22Rv1 (cell line): ENCODE data around the gene GLB1L2.

Experiments
- ZFX ChIP-seq: fragments of 450-650 bp; IDR thresholded peaks from 2 replicates; pipeline ENCODE4 v1.6.1; 2017; ENCODE audit warnings: antibody characterized with exemption, borderline replicate concordance
- TF ChIP-seq, protein P1 (sequence below): fragments of 450-650 bp; IDR thresholded peaks from 2 replicates; pipeline ENCODE4 v1.5.1; 2017; ENCODE audit warnings: mild to moderate bottlenecking

GRCh38 chr11:134312223-134312622 lies 19.6 kb upstream of the GLB1L2 start:
- TF ChIP-seq, protein P1, sequence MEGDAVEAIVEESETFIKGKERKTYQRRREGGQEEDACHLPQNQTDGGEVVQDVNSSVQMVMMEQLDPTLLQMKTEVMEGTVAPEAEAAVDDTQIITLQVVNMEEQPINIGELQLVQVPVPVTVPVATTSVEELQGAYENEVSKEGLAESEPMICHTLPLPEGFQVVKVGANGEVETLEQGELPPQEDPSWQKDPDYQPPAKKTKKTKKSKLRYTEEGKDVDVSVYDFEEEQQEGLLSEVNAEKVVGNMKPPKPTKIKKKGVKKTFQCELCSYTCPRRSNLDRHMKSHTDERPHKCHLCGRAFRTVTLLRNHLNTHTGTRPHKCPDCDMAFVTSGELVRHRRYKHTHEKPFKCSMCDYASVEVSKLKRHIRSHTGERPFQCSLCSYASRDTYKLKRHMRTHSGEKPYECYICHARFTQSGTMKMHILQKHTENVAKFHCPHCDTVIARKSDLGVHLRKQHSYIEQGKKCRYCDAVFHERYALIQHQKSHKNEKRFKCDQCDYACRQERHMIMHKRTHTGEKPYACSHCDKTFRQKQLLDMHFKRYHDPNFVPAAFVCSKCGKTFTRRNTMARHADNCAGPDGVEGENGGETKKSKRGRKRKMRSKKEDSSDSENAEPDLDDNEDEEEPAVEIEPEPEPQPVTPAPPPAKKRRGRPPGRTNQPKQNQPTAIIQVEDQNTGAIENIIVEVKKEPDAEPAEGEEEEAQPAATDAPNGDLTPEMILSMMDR: no peak
- TF ChIP-seq ZFX: no peak
